Measurements from ENCODE around the gene PDX1.

The PDX1 gene

DNA sequence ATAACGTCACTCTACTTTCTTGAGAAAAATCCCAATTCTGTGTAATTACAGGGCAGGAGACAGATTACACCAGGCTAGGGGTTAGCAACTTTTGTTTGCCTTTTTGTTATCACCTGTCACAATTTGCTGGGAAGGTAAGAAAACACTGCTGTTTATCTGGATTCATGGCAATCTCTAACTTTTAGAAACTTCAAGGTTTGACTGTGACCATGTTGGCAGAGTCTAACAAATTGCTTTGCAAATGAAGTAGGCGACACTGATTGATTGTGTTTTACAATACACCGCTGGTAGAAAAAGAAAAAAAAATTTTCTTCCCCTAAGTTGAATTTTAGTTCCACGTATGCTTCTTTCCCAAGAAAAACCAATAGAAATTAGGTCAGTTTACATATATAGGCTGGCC is 10.4 kb upstream of the PDX1 start:
- no peak for DNase-seq (ENCODE audit: low read depth)
- TF ChIP-seq, protein P1, sequence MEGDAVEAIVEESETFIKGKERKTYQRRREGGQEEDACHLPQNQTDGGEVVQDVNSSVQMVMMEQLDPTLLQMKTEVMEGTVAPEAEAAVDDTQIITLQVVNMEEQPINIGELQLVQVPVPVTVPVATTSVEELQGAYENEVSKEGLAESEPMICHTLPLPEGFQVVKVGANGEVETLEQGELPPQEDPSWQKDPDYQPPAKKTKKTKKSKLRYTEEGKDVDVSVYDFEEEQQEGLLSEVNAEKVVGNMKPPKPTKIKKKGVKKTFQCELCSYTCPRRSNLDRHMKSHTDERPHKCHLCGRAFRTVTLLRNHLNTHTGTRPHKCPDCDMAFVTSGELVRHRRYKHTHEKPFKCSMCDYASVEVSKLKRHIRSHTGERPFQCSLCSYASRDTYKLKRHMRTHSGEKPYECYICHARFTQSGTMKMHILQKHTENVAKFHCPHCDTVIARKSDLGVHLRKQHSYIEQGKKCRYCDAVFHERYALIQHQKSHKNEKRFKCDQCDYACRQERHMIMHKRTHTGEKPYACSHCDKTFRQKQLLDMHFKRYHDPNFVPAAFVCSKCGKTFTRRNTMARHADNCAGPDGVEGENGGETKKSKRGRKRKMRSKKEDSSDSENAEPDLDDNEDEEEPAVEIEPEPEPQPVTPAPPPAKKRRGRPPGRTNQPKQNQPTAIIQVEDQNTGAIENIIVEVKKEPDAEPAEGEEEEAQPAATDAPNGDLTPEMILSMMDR (conservative IDR thresholded peaks at IDR 0.05; ENCODE audit: low read length) = no peak
- H3K4me3 ChIP-seq (ENCODE audit: low read length) = no peak overlapping the region

DNA sequence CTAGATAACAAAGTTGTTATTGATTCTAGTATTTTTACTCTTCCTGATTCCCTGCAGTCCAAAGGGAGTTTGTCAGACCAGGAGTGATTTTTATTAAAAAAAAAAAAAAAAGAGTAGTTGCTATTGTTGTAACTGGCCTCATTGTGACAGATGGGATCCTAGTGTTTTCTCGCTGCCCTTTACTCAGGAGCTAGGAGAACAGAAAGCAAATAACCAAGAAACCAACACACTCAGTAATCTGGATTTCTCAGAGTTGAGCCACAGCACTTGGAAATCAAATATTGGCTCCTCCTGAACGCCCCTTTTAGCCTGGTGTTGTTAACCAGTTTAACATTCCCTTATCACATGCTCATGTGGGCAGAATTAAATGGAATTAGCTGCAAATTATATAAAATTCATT is 8.3 kb upstream of the PDX1 start:
- TF ChIP-seq, protein P1 (conservative IDR thresholded peaks at IDR 0.05; ENCODE audit: low read length) = no peak
- no peak for DNase-seq (ENCODE audit: low read depth)
- H3K4me3 ChIP-seq (ENCODE audit: low read length) = no peak overlapping the region

DNA sequence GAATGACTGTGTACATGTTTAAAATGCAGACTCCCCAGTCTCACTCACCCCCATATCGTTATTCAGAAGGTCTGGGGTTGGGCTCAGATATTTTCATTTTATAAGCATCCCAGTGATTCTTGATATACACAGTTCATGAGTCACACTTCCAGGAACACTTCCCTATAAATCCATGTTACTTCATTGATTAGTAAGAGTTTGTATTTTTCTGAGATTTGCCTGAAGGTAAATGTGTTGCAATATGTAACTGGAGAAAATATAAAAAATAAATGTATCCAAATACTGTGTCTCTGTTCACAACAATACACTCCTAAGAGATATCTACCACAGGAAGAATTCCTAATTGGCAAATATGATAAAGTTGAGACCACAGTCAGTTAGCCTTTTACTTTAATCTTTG is 6.6 kb upstream of the PDX1 start:
- no peak for DNase-seq (ENCODE audit: low read depth)
- TF ChIP-seq, protein P1 (conservative IDR thresholded peaks at IDR 0.05; ENCODE audit: low read length) = no peak
- no peak overlapping the region for H3K4me3 ChIP-seq (ENCODE audit: low read length)

DNA sequence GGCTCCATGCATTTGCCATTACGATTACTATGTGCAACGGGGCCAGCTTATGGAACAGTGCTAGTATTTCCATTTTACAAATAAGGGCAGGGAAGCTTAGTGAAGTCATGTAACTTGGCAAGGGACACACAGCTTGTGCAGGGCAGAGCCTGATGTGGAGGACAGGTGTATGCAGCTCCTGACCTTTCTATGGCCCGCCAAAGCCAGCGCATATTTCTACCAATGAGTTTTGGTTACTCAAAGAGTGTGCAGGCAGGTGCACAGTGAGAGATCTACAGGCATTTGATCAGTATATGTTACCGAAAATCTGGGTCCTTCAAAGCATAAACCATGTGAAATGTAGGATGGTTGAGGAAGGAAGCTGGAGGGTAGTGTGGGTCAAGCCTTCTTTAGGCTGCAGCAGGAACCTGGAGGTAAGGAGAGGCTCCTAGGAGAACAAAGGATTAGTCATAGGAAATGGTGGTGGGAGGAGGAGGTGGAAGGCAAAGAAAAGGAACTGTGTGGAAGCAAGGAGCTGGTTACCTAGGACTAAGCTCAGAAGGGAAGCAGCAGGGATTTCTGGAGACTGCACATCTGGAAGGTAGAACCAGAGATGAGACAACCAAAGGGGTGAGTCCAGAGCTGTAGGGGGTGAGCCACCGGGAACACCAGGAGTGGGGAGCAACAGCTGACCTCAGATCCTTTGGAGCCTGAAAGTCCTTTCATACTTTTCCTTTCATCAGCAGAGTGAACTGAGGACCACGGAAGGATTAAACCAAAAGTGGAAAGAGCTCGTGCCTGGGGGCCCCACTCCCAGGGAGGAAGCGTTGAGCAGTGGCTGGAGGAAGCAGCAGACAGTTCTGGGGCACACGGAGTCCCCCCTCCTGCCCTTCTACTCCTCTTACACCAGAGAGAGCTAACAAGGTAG is 4.2 kb upstream of the PDX1 start:
- no peak for DNase-seq (ENCODE audit: low read depth)
- H3K4me3 ChIP-seq (ENCODE audit: low read length) = no peak overlapping the region
- TF ChIP-seq, protein P1 (conservative IDR thresholded peaks at IDR 0.05; ENCODE audit: low read length) = no peak

DNA sequence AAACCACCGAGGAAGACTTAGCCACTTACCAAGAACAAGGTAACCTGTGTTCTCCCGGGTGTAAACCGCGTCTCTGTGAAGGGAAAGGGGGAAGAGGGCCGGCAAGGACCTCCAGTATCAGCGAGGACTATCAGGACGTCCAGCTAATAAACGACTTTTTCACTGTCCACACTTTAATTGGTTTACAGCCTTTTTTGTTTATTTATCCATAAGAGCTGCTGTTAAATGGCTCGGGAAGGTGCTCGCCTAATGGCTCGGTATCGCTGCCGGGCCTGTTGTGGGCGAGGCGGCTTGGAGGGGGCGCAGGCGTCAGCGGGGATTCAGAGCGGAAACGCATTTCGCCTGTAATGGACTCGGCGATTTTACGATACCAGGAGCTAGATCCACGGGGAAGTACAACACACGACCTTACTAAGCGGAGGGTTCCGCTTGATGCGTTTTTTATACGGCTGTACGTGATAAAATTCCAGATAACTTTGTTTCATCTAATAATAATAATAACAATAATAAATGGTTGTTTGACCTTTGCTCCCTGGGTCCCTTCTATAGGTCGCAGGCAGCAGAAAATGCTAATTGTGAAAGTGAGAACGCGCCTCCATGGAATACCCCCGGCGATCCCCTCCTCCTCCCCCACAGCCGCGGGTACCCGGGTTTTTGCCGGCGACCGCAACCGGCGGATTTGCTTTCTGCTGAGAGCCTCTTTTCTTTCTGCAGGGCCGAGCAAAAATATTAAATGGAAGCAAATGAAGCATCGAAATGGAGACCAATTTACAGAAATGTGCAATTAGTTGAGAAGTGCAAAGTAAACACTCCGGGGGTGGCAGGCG is 2.5 kb upstream of the PDX1 start:
- no peak overlapping the region for H3K4me3 ChIP-seq (ENCODE audit: low read length)
- DNase-seq (ENCODE audit: low read depth) = no peak
- TF ChIP-seq, protein P1 (conservative IDR thresholded peaks at IDR 0.05; ENCODE audit: low read length) = no peak

DNA sequence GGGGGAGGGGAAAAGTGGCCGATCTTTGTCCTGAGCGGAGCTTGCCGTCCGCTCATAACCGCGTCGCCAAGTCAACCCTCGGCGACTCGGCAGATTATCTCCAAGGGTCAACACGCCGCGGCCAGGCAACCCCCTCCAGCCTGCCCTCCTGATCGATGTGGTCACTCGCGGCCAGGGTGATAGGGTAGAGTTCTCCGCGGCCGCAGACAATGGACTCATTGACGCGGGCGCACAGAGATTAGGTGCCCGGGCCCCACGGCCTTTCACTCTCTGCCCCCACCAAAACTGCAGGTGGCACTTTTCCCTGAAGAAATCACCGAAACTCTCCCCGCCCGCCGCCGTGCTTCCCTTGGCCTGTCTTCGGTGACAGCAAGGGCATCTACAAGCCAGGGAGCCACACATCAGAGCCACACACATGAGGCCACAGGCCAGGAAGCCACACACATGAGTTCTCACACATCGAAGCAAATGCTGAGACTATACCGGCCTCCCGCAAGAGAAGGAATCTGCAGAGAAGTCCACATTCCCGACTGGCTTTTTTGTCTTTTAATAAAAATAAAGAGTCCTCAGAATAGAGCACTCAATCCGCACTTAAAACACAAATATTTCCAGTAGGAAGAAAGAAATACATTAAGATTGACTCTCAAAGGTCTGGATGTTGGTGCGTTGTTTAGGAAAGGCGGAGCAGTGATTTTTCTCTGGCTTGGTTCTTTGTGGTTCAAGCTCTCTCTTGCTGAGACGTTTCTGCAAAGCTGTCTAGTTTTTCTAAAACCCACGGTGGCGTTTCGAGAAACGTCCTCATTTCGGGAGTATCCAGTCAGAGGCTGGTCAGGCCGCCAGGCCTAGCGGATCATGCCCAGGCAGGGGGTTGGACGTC is 1.5 kb upstream of the PDX1 start:
- DNase-seq (ENCODE audit: low read depth) = no peak
- TF ChIP-seq, protein P1 (conservative IDR thresholded peaks at IDR 0.05; ENCODE audit: low read length) = no peak
- no peak overlapping the region for H3K4me3 ChIP-seq (ENCODE audit: low read length)
